ENCODE results near the gene FAM241A. TPM values are rescaled to one million over a fixed set of nuclear protein-coding genes. Genes with fewer than 3 reads are reported as not detected.

Gene FAM241A
- total and polyA plus RNA-seq, 9 of the 15 experiments (the other 6 are each of a cell fraction or from before 2014, with no cell fraction given) = 2.3 to 8.5 (median 5.3) TPM

- ChIA-PET POLR2A (interaction anchor here (0.9 kb wide), 1 partner anchor 8 kb away, joined by 3 read pairs; no protein-coding TSS in a partner anchor), CTCF (ENCODE audit: low intra/inter-chr PET ratio) (interaction anchor here (1.1 kb wide), 1 partner anchor 10 kb away, joined by 3 read pairs; no protein-coding TSS in a partner anchor)
- no peaks in the 10 kb centered on the region for H4K20me1 ChIP-seq (replicated peaks; ENCODE audit: control insufficient read depth, insufficient read depth, low read length)
- BruUV-seq (replicated peaks) = no TSS peak
- FAIRE-seq (peak; percentile 32), DNase-seq (ENCODE audit: extremely low read depth in 1 of 4, low spot score in 3 of 4) (no peak), ATAC-seq (peak; percentile 44)
- H3K9ac ChIP-seq (ENCODE audit: insufficient read depth in 1 of 2, low read depth in 2 of 2, low read length in 2 of 2) = no peak overlapping the region
- H3K4me2 ChIP-seq (ENCODE audit: insufficient read depth, low read length) = no peak overlapping the region
- no peaks in the 10 kb centered on the region for H3K27me3 ChIP-seq (ENCODE audit: control insufficient read depth in 2 of 2, insufficient read depth in 2 of 2, low read length in 2 of 2)
- in situ Hi-C loops (cut with MboI) = no loop called here
- TF ChIP-seq ARNT (IDR thresholded peaks at IDR 0.05) = no peak
- no peak for TF ChIP-seq MCM7 (IDR thresholded peaks at IDR 0.05)
- no peak for TF ChIP-seq KLF6 (CRISPR knock-in tag; IDR thresholded peaks at IDR 0.05; ENCODE audit: borderline replicate concordance)
- TF ChIP-seq CREBBP (IDR thresholded peaks at IDR 0.05; ENCODE audit: low read depth, low read length) = no peak
- H3K9me3 ChIP-seq (replicated peaks; ENCODE audit: control insufficient read depth, insufficient read depth, low read depth, low read length) = peaks cover 3% of the 10 kb centered on the region; the same call in 1 of the 2 replicates
- peak overlapping the region; percentile 43; the same call in 1 of the 2 replicates for H2AFZ ChIP-seq (ENCODE audit: low read depth, low read length)
- no peak overlapping the region for H3K27ac ChIP-seq (ENCODE audit: extremely low read depth, low read depth, low read length)
- peaks cover 3% of the 10 kb centered on the region for H3K79me2 ChIP-seq (ENCODE audit: control insufficient read depth, insufficient read depth, low read length)
- H3K36me3 ChIP-seq (ENCODE audit: control insufficient read depth, insufficient read depth, low read length) = no peaks in the 10 kb centered on the region
- H3K9me1 ChIP-seq (ENCODE audit: control insufficient read depth, insufficient read depth, low read length) = no peaks in the 10 kb centered on the region
- no peak overlapping the region for H3K4me3 ChIP-seq
- intact Hi-C loops (cut with micrococcal nuclease) = no loop called here
- no peaks in the 10 kb centered on the region for H3K4me1 ChIP-seq (replicated peaks in 1 of 2; ENCODE audit: control insufficient read depth in 2 of 2, insufficient read depth in 2 of 2, low read length in 2 of 2)
- 33% methylated on average over 4 of the region's 4 CpGs for WGBS (ENCODE audit: insufficient coverage, low coverage, missing lambda C conversion rate)
Observed at GRCh38 chr4:112225157-112225556, 79.9 kb downstream of the FAM241A start.

Data from K562 (cell line).